ENCODE measurements around the gene ZBTB21.
"Not testable (repeated sequence)": the region's sequence is repeated elsewhere in the genome, so short reads cannot be mapped to it uniquely, and the experiment has no call there.

Gene ZBTB21

DNA sequence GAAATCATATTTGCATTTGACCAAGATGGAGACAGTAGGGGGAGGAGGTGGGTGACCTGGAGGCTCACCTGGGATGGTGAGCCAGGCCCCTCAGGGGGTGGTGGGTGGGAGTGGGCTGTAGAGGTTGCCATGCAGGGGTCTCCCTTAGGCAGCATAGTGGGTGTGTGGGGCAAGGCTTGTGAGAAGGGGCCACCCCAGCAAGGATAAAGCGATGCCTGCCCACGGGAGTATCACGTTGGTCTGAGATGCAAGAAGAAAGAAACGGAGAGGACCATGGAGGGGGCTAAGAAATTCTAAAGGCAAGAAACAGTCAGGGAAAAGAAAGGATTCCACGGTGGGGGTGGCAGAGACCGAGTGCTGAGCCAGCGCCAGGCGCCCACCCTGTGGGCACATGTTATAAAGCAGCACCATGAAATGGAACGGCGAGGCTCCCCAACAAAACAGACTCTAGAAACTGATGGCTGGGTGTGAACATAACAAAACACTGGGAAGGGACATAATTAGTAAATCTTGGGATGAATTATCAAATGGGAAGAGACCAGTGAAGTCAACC, 44.6 kb downstream of the ZBTB21 start:
- no peak for FAIRE-seq

DNA sequence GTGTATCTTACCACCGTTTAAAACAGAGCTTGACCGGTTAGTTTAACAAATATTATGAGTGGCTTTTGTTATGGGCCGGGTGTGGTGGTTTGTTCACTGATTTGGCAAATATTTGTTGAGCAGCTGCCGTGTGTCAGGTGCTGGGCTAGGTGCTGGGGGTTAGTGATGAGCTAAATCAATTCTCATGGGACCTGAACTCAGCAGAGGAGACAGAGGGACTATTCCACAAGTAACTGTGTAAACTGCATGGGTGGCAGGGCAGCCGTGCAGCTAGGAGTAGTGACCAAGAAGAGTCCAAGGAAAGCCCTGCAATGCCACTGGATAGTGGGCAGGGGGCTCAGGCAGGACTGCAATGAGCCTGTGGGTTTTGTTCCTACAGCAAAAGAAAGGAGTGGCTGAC, 45.1 kb downstream of the ZBTB21 start:
- FAIRE-seq = no peak

DNA sequence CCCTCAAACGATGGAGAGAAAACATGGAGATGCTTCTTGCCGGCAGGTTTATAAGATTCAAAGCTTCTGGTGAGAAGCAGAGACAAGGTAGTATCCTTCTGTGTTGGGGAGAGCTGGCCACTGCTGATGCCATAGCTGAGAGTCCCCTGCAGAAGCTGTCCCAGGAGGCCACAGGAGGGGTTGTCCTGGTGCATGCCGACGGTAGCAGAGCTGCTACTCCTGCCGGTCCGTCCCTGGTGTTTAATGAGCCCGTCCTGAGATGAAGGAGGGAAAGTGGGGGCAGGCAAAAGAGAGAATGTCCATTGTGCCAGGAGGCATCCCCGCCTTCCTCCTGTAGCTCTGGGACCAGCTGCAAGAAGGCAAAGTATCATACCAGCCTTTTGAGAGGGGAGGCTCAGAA, 46.0 kb downstream of the ZBTB21 start:
- FAIRE-seq = no peak

- FAIRE-seq = no peak
Measured at GRCh38 chr21:41962425-41962966, 47.7 kb downstream of the ZBTB21 start.

DNA sequence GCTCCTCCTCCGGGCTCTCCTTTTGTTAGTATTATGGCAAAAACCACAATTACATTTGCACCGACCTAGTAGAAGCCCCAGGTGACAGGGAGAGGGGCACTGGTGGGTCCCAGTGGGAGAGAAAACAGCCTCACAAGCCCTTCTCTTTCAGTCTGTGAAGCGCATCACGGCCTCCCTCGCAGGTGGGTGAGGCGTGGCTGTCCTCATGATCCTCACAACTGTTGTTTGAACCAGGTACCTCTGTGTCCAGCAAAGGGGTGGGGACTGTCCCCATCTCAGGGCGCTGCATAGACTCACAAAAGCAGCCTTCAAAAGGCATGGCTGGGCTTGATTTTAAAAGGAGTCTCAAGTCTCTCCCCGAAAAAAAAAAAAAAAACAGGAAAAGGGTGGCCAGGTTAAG, 48.4 kb downstream of the ZBTB21 start:
- FAIRE-seq = no peak

DNA sequence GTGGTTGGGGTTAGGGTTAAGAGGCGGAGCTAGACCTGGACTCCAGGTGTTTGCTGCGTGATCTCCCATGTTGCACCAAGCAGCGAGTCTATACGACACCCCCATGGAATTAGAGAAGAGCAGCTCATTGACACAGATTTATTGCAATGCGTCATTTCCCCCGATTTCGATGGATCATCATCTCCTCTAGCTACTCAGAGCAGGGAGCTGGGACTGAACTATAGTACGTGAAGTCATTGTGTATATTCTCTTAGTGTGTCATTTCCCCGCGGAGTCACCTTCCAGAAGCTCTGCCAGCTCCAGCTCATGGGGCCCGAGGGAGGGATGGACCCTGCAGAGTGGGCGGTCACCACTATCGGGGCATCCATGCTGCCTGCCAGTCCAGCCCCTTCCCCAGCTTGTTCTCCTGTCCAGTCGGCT, 48.9 kb downstream of the ZBTB21 start:
- FAIRE-seq = no peak

DNA sequence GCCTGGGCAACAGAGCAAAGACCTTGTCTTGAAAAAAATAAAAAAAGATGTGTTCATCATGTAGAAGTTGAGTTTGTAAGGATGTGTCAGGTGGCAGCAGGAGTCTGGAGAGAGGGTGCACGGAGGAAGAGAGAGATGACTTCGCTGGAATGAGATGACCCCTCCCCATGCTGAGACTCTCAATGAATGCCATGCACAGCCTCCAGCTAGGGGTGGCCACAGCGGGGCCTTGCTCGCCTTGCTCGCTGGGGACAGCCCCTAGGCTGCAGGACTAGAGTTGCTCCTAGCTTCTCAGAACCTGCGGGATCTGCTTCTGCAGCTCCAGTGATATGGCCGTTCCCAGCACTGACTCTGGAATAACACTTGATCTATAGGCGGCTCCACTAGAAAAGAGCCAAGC, 49.8 kb downstream of the ZBTB21 start:
- FAIRE-seq = no peak

DNA sequence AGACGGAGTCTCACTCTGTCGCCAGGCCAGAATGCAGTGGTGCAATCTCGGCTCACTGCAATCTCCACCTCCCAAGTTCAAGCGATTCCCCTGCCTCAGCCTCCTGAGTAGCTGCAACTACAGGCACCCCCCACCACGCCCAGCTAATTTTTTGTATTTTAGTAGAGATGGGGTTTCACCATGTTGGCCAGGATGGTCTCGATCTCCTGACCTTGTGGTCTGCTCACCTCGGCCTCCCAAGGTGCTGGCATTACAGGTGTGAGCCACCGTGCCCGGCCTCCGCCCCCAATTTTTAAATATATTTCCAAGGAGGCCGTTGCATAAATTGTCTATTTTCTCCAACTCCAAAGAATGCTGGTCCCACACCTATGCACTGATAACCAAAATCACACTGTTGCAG, 50.5 kb downstream of the ZBTB21 start:
- not testable (repeated sequence) for FAIRE-seq

GRCh38 chr21:41958886-41959563, 51.1 kb downstream of the ZBTB21 start:
- FAIRE-seq = no peak

DNA sequence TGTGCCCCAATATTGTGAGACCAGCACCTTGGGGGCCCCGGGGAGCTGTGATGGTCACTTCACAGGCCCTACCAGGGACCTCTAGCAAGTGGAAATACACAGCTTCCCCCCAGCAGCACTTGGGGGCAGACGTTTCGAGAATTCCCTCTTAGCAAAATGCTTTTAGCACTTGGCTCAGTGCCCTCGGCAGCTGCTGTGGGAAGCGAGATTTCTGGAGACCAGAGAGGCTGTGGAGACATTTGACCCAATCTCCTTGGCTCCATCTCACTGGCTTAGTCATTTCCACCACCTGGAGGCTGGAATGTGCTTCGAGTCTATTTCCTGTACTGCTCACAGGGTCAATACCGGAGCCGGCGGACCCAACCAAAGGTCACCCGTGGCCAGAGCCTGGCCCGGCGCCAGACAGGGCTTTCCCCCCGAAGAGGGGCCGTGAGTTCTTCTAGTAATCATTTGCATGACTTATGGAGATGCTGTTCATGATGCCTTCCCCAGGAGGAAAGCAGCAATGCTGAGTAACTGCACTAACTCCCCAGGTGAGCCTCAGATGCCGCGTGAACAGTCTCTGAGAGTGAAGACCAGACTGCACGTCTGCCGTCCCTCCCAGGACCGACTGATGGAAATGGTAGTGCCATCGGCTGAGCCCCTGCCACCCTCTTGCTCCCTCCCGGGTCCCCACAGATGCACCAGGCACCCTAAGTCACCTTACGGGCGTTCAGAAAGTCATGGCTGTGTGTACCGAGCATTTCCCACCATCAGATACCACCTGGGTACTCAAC, 52.0 kb downstream of the ZBTB21 start:
- FAIRE-seq = no peak

- no peak for FAIRE-seq
Measured at GRCh38 chr21:41956926-41957729, 53.0 kb downstream of the ZBTB21 start.

GRCh38 chr21:41955516-41955915, 54.6 kb downstream of the ZBTB21 start:
- no peak for FAIRE-seq

- no peak for FAIRE-seq
Measured at GRCh38 chr21:41954654-41955499, 55.3 kb downstream of the ZBTB21 start.

DNA sequence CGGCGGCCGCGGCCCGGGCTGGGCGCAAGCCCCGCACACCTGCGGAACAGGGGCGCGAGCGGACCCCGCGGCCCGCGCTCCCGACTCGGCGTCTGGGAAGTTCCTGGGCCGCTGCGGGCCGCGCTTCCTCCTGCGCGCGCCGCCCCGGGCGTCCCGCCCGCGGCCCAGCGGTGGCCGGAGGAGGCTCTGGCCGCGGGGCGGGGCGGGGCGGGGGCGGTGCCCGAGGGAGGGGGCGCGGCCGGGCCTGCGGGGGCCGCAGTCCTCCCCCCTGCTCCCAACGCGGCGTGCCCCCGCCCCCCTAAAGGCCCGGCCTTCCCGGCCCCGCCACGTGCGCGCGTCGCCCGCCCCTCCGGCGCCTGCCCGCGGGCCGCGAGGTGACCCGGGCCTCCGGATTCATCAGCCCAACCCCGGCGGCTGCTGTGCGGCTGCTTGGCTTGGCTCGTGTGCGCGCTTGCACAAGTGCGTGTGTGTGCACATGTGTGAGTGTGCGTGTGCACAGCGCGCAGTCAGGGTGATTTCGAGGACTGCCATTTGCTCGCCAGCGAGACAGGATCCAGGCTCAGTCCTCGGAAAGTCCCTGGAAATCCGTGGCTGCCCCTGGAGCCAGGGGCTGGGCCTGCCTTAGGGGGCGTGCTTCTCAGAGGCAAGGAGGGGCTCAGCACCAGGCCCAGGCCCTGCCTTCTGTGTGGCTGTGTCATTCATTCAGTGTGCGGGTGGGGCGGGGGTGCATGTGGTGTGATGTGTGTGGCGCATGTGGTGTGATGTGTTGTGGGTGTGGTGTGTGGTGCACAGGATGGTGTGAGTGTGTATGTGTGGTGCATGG, 56.1 kb downstream of the ZBTB21 start, which contains the start of gene C2CD2:
Gene C2CD2, minus strand, starts transcription at position 188 of the 823 bp plus-strand sequence. CDS start 370 bp downstream, outside the sequence.
- FAIRE-seq = no peak

GRCh38 chr21:41953249-41953830, 56.8 kb downstream of the ZBTB21 start:
- FAIRE-seq = no peak

- FAIRE-seq = no peak
Measured at GRCh38 chr21:41952568-41953248, 57.5 kb downstream of the ZBTB21 start.

DNA sequence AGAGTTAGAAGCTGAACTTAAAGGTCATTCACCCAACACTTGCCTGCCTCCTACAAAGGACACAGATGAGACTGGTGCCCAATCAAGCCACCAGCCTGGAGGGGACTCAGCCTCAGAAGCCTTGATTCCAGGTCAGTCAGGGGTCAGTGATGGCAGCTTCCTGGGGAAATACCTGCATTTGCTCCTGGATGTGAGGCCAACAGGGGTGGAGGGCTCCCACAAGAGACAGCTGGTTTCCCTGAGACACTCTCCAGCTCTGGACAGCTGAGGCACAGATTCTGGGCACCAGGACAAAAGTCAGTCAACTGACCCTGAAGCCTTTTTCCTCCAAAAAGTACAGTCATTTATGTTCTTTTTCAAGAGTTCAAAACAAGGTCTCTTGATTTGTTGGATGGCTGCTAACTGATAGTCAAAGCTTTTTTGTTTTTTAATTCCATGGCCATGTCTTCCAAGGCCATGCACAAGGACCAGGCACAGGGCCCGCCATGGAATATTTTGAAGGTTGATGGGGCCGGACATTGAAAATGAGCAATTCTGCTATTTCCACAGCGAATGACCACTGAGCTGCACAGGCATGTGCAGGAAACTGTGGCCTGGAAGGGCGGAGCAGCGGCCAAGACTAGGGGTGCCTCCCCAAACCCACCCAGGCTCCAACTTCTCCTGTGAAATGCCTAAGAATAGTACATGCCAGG, 58.1 kb downstream of the ZBTB21 start:
- no peak for FAIRE-seq

DNA sequence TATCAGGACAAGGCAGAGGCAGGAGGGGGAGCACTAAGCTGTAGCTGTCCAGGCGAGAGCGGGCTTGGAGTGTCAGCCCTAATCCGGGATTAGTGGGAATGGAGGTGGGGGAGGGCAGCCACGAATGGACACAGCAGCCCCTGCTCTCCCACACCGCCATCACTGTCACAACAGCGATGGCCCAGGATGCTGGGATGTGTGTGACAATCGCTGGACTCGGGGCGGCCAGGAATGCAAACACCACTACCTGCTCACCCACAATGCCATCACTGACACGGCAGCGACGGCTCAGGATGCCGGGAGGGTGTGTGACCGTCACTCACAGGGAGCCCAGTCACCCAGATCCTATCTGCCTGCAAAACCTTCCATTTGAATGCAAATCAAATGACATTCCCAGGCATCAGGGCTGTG, 59.2 kb downstream of the ZBTB21 start:
- FAIRE-seq = no peak

DNA sequence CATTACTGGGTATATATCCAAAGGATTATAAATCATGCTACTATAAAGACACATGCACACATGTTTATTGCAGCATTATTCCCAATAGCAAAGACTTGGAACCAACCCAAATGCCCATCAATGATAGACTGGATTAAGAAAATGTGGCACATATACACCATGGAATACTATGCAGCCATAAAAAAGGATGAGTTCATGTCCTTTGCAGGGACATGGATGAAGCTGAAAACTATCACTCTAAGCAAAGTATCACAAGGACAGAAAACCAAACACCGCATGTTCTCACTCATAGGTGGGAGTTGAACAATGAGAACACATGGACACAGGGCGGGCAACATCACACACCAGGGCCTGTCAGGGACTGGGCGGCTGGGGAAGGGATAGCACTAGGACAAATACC, 60.5 kb downstream of the ZBTB21 start:
- not testable (repeated sequence) for FAIRE-seq

Measured in A204.1 (cell line).